DND-41 (cell line): ENCODE measurements around the gene PTPRD.

Experiments
- EZH2 ChIP-seq: IDR thresholded peaks from 3 replicates; pipeline ENCODE4 v1.6.1; 2012; ENCODE audit warnings: borderline replicate concordance, low read depth, mild to moderate bottlenecking, moderate library complexity, low read length, inconsistent platforms; ENCODE audit not compliant: severe bottlenecking
- TF ChIP-seq, protein P1 (sequence below): IDR thresholded peaks from 2 replicates; pipeline ENCODE4 v1.5.1; 2012; ENCODE audit warnings: borderline replicate concordance, low read length, moderate library complexity, mild to moderate bottlenecking; ENCODE audit not compliant: poor library complexity, severe bottlenecking; ENCODE audit errors: extremely low read depth

DNA sequence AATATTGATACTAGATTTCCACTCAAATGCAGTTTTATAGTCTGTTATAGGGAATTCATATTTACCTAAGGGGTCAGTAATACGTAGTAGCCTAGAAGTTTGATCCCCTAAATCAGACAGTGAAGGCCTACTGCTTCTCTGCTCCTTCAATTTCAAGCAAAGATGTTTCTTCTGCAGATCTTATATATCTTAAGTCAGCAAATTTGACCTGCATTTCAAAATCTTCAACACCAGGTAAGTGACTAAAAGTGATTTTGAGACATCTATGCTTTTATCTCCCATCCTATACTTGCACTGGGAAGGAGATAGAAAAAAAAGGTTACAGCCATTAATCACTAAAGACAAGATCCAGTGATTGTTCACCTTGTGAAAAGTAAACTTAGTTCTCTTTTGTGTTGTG is 363.9 kb downstream of the PTPRD start:
- TF ChIP-seq, protein P1, sequence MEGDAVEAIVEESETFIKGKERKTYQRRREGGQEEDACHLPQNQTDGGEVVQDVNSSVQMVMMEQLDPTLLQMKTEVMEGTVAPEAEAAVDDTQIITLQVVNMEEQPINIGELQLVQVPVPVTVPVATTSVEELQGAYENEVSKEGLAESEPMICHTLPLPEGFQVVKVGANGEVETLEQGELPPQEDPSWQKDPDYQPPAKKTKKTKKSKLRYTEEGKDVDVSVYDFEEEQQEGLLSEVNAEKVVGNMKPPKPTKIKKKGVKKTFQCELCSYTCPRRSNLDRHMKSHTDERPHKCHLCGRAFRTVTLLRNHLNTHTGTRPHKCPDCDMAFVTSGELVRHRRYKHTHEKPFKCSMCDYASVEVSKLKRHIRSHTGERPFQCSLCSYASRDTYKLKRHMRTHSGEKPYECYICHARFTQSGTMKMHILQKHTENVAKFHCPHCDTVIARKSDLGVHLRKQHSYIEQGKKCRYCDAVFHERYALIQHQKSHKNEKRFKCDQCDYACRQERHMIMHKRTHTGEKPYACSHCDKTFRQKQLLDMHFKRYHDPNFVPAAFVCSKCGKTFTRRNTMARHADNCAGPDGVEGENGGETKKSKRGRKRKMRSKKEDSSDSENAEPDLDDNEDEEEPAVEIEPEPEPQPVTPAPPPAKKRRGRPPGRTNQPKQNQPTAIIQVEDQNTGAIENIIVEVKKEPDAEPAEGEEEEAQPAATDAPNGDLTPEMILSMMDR: no peak
- TF ChIP-seq EZH2: no peak
